Mesendoderm (in vitro differentiated cells): Measurements from ENCODE around the gene C2orf76.

ENCODE experiments used
- DNase-seq: peaks from one replicate; pipeline ENCODE4 v3.0.0; 2013
- H2AK5ac ChIP-seq: 2 replicates; pipeline ENCODE4 v1.6.1; 2013; ENCODE audit warnings: low read length, inconsistent platforms
- H2BK120ac ChIP-seq: 2 replicates; pipeline ENCODE4 v1.6.1; 2013; ENCODE audit warnings: low read depth, mild to moderate bottlenecking, low read length, moderate library complexity, mixed read lengths
- H2BK15ac ChIP-seq: replicated peaks from 2 replicates; pipeline ENCODE4 v1.6.1; 2013; ENCODE audit warnings: low read depth, mild to moderate bottlenecking, moderate library complexity
- H2BK5ac ChIP-seq: 2 replicates; pipeline ENCODE4 v1.6.1; 2013; ENCODE audit warnings: low read length, inconsistent platforms
- H3K18ac ChIP-seq: 2 replicates; pipeline ENCODE4 v1.6.1; 2013; ENCODE audit warnings: mild to moderate bottlenecking, low read length, mixed read lengths
- H3K23ac ChIP-seq: one replicate; pipeline ENCODE4 v1.6.1; 2013; ENCODE audit warnings: low read length
- H3K27ac ChIP-seq: 2 replicates; pipeline ENCODE4 v1.5.1; 2013; ENCODE audit warnings: low read depth, mild to moderate bottlenecking, inconsistent platforms, low read length, moderate library complexity
- H3K27me3 ChIP-seq: 2 replicates; pipeline ENCODE4 v1.6.1; 2013; ENCODE audit warnings: low read length, control low read depth, mild to moderate bottlenecking, inconsistent platforms; ENCODE audit not compliant: insufficient read depth, poor library complexity
- H3K36me3 ChIP-seq: 2 replicates; pipeline ENCODE4 v1.6.1; 2013; ENCODE audit warnings: low read length, inconsistent platforms; ENCODE audit not compliant: control insufficient read depth, insufficient read depth
- H3K4ac ChIP-seq: one replicate; pipeline ENCODE4 v1.6.1; 2013; ENCODE audit warnings: low read depth, mild to moderate bottlenecking, low read length, moderate library complexity
- H3K4me1 ChIP-seq: 2 replicates; pipeline ENCODE4 v1.6.1; 2013; ENCODE audit warnings: low read depth, low read length, inconsistent platforms; ENCODE audit not compliant: control insufficient read depth
- H3K4me2 ChIP-seq: 2 replicates; pipeline ENCODE4 v1.6.1; 2013; ENCODE audit warnings: low read length
- H3K4me3 ChIP-seq: 2 replicates; pipeline ENCODE4 v1.5.1; 2013; ENCODE audit warnings: mild to moderate bottlenecking, low read length
- H3K56ac ChIP-seq: one replicate; pipeline ENCODE4 v1.6.1; 2013; ENCODE audit warnings: low read length
- H3K79me1 ChIP-seq: 2 replicates; pipeline ENCODE4 v1.6.1; 2013; ENCODE audit warnings: low read length, inconsistent platforms
- H3K79me2 ChIP-seq: 2 replicates; pipeline ENCODE4 v1.6.1; 2013; ENCODE audit warnings: mild to moderate bottlenecking, low read length; ENCODE audit not compliant: control insufficient read depth, insufficient read depth
- H3K9ac ChIP-seq: 2 replicates; pipeline ENCODE4 v1.6.1; 2013; ENCODE audit warnings: low read length, inconsistent platforms
- H4K5ac ChIP-seq: one replicate; pipeline ENCODE4 v1.6.1; 2013; ENCODE audit warnings: low read length
- H4K8ac ChIP-seq: one replicate; pipeline ENCODE4 v1.6.1; 2013; ENCODE audit warnings: low read depth, mild to moderate bottlenecking, control low read depth, low read length, moderate library complexity
- WGBS: extraction: QIAGEN DNeasy Blood & Tissue Kit; methylation state at CpG from one replicate; pipeline ENCODE4 v1.1.7; 2013; ENCODE audit warnings: low lambda C conversion rate, missing lambda C conversion rate; ENCODE audit not compliant: insufficient coverage; ENCODE audit errors: extremely low coverage; 5-methylcytosine and 5-hydroxymethylcytosine counted together

C2orf76 gene

DNA sequence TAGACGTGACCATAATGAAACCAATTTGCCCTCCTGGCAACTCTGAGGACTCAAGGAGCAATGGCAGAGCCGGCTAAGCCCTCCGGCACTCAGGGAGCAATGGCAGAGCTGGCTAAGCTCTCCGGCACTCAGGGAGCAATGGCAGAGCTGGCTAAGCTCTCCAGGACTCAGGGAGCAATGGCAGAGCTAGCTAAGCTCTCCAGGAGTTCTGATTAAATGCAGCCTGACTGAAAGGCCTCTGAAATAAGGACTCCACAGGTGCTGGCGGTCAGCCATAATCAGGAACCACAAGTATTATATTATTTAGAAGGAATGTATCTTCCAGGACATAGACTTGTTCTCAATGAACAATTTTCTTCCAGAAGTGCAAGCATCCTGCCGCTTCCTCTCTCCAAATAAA, 65.2 kb downstream of the C2orf76 start:
- DNase-seq, result no peak
- no peak overlapping the region for H2BK120ac ChIP-seq
- no peak overlapping the region for H2BK5ac ChIP-seq
- no peaks in the 10 kb centered on the region for H3K79me1 ChIP-seq
- H3K27me3 ChIP-seq, result no peaks in the 10 kb centered on the region
- no peak overlapping the region for H3K4me3 ChIP-seq
- no peak overlapping the region for H4K5ac ChIP-seq
- no peak overlapping the region for H3K56ac ChIP-seq
- no peak overlapping the region for H3K4me2 ChIP-seq
- WGBS, result no CpG with 5 or more reads among the region's 6 CpGs
- no peak overlapping the region for H2BK15ac ChIP-seq
- H3K23ac ChIP-seq, result no peak overlapping the region
- no peaks in the 10 kb centered on the region for H3K79me2 ChIP-seq
- H3K18ac ChIP-seq, result no peak overlapping the region
- H3K27ac ChIP-seq, result no peak overlapping the region
- no peak overlapping the region for H2AK5ac ChIP-seq
- no peak overlapping the region for H3K9ac ChIP-seq
- H3K4me1 ChIP-seq, result no peaks in the 10 kb centered on the region
- no peak overlapping the region for H4K8ac ChIP-seq
- H3K4ac ChIP-seq, result no peak overlapping the region
- H3K36me3 ChIP-seq, result no peaks in the 10 kb centered on the region

GRCh38 chr2:119295688-119296375, 70.8 kb downstream of the C2orf76 start:
- no peak overlapping the region for H4K8ac ChIP-seq
- H2BK120ac ChIP-seq, result no peak overlapping the region
- H3K27ac ChIP-seq, result no peak overlapping the region
- DNase-seq, result no peak
- H3K9ac ChIP-seq, result no peak overlapping the region
- H3K36me3 ChIP-seq, result no peaks in the 10 kb centered on the region
- H3K79me2 ChIP-seq, result no peaks in the 10 kb centered on the region
- no peaks in the 10 kb centered on the region for H3K27me3 ChIP-seq
- no peak overlapping the region for H2AK5ac ChIP-seq
- WGBS, result no CpG with 5 or more reads among the region's 10 CpGs
- H3K79me1 ChIP-seq, result no peaks in the 10 kb centered on the region
- no peak overlapping the region for H2BK5ac ChIP-seq
- H3K4me3 ChIP-seq, result no peak overlapping the region
- H4K5ac ChIP-seq, result no peak overlapping the region
- no peak overlapping the region for H3K23ac ChIP-seq
- H3K56ac ChIP-seq, result no peak overlapping the region
- H2BK15ac ChIP-seq, result no peak overlapping the region
- no peak overlapping the region for H3K18ac ChIP-seq
- H3K4ac ChIP-seq, result no peak overlapping the region
- no peak overlapping the region for H3K4me2 ChIP-seq
- H3K4me1 ChIP-seq, result no peaks in the 10 kb centered on the region

GRCh38 chr2:119294671-119295070, 72.0 kb downstream of the C2orf76 start:
- Histone ChIP-seq H3K9ac (no peak overlapping the region), H3K18ac (no peak overlapping the region), H3K4me3 (no peak overlapping the region), H3K79me2 (no peaks in the 10 kb centered on the region), H3K27me3 (no peaks in the 10 kb centered on the region), H2BK120ac (no peak overlapping the region), H4K8ac (no peak overlapping the region), H4K5ac (no peak overlapping the region), H2BK5ac (no peak overlapping the region), H3K79me1 (no peaks in the 10 kb centered on the region), H3K23ac (no peak overlapping the region), H3K56ac (no peak overlapping the region), H3K36me3 (no peaks in the 10 kb centered on the region), H3K4me1 (no peaks in the 10 kb centered on the region), H2BK15ac (no peak overlapping the region), H3K4ac (no peak overlapping the region), H3K27ac (no peak overlapping the region), H3K4me2 (no peak overlapping the region), H2AK5ac (no peak overlapping the region)
- DNase-seq, result no peak
- no CpG with 5 or more reads among the region's 14 CpGs for WGBS

GRCh38 chr2:119293900-119294299, 72.7 kb downstream of the C2orf76 start:
- Histone ChIP-seq H3K36me3 (no peaks in the 10 kb centered on the region), H4K8ac (no peak overlapping the region), H3K79me2 (no peaks in the 10 kb centered on the region), H4K5ac (no peak overlapping the region), H3K4me1 (no peaks in the 10 kb centered on the region), H3K18ac (no peak overlapping the region), H3K4me2 (no peak overlapping the region), H3K27ac (no peak overlapping the region), H3K9ac (no peak overlapping the region), H2BK120ac (no peak overlapping the region), H3K4me3 (no peak overlapping the region), H3K23ac (no peak overlapping the region), H3K56ac (no peak overlapping the region), H3K79me1 (no peaks in the 10 kb centered on the region), H3K4ac (no peak overlapping the region), H2BK5ac (no peak overlapping the region), H2BK15ac (no peak overlapping the region), H3K27me3 (no peaks in the 10 kb centered on the region), H2AK5ac (no peak overlapping the region)
- no CpG with 5 or more reads among the region's 7 CpGs for WGBS
- DNase-seq, result no peak

DNA sequence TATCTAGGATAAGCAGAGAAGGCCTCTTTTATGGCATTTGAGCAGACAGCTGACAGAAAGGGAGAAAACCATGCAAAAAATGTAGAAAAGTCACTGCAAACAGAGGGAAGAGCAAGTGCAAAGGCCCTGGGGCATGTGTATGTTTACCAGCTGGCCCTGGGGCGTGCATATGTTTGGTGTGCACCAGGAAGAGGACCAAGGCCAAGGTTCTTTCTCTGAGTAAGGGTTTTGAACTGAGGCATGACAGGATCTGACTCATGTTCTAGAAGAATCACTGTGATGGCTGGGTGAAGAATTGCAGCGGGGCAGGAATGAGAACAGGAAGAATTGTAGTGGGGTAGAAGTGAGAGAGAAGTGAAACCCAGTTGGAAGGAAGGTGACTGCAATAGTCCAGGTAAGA, 73.4 kb downstream of the C2orf76 start:
- Histone ChIP-seq H3K79me1 (no peaks in the 10 kb centered on the region), H4K5ac (no peak overlapping the region), H3K79me2 (no peaks in the 10 kb centered on the region), H3K4me1 (no peaks in the 10 kb centered on the region), H3K4me2 (no peak overlapping the region), H3K27ac (no peak overlapping the region), H3K18ac (no peak overlapping the region), H3K4me3 (no peak overlapping the region), H3K56ac (no peak overlapping the region), H2BK15ac (no peak overlapping the region), H2AK5ac (no peak overlapping the region), H4K8ac (no peak overlapping the region), H3K36me3 (no peaks in the 10 kb centered on the region), H3K9ac (no peak overlapping the region), H2BK5ac (no peak overlapping the region), H3K4ac (no peak overlapping the region), H3K27me3 (no peaks in the 10 kb centered on the region), H3K23ac (no peak overlapping the region), H2BK120ac (no peak overlapping the region)
- WGBS, result no CpG with 5 or more reads among the region's 2 CpGs
- DNase-seq, result no peak

- H3K4me3 ChIP-seq, result no peak overlapping the region
- H3K56ac ChIP-seq, result no peak overlapping the region
- no peak overlapping the region for H3K4ac ChIP-seq
- no CpG with 5 or more reads among the region's 8 CpGs for WGBS
- no peaks in the 10 kb centered on the region for H3K4me1 ChIP-seq
- no peak overlapping the region for H4K8ac ChIP-seq
- no peak overlapping the region for H2BK5ac ChIP-seq
- no peak overlapping the region for H3K23ac ChIP-seq
- no peaks in the 10 kb centered on the region for H3K27me3 ChIP-seq
- no peak overlapping the region for H3K18ac ChIP-seq
- no peaks in the 10 kb centered on the region for H3K79me2 ChIP-seq
- no peak overlapping the region for H2BK120ac ChIP-seq
- no peak overlapping the region for H2AK5ac ChIP-seq
- DNase-seq, result no peak
- no peak overlapping the region for H3K9ac ChIP-seq
- no peak overlapping the region for H3K4me2 ChIP-seq
- no peaks in the 10 kb centered on the region for H3K36me3 ChIP-seq
- H3K27ac ChIP-seq, result no peak overlapping the region
- H2BK15ac ChIP-seq, result no peak overlapping the region
- no peak overlapping the region for H4K5ac ChIP-seq
- no peaks in the 10 kb centered on the region for H3K79me1 ChIP-seq
Measured at GRCh38 chr2:119292226-119292625, 74.4 kb downstream of the C2orf76 start.
